OCI-LY3 (cell line): Measurements from ENCODE around the gene GFRA1.

Experiments used
- H2AFZ ChIP-seq: fragments of 200-600, 300-600 bp; shearing (Covaris generic); 2 replicates; pipeline ENCODE4 v1.6.0; 2014; ENCODE audit warnings: antibody characterized with exemption, low read depth, low read length
- H3K27ac ChIP-seq: fragments of 200-600, 300-600 bp; sonication (generic); 2 replicates; pipeline ENCODE4 v1.5.1; 2014; ENCODE audit warnings: mild to moderate bottlenecking, low read length, moderate library complexity, mixed read lengths
- H3K27me3 ChIP-seq: fragments of 200-600, 300-600 bp; sonication (generic); 2 replicates; pipeline ENCODE4 v1.6.1; 2014; ENCODE audit warnings: low read depth, low read length, mixed read lengths
- H3K36me3 ChIP-seq: fragments of 200-600, 300-600 bp; sonication (generic); replicated peaks from 2 replicates; pipeline ENCODE3; 2014; ENCODE audit warnings: low read depth, low read length, mixed read lengths
- H3K4me1 ChIP-seq: fragments of 300-600, 200-600 bp; sonication (generic); 2 replicates; pipeline ENCODE4 v1.6.1; 2014; ENCODE audit warnings: low read length, mixed read lengths
- H3K4me2 ChIP-seq: fragments of 200-600, 300-600 bp; sonication (generic); 2 replicates; pipeline ENCODE4 v1.6.1; 2014; ENCODE audit warnings: low read length, mixed read lengths
- H3K4me3 ChIP-seq: fragments of 300-600, 200-600 bp; sonication (generic); 2 replicates; pipeline ENCODE4 v1.5.1; 2014; ENCODE audit warnings: antibody characterized with exemption, mild to moderate bottlenecking, low read length, moderate library complexity
- H3K79me2 ChIP-seq: fragments of 300-600, 200-600 bp; shearing (Covaris generic); 2 replicates; pipeline ENCODE4 v1.6.1; 2014; ENCODE audit warnings: mild to moderate bottlenecking, low read length, mixed read lengths
- H3K9ac ChIP-seq: fragments of 300-600, 200-600 bp; shearing (Covaris generic); 2 replicates; pipeline ENCODE4 v1.6.0; 2014; ENCODE audit warnings: mild to moderate bottlenecking, low read length, moderate library complexity
- H3K9me3 ChIP-seq: fragments of 200-600, 300-600 bp; shearing (Covaris generic); 2 replicates; pipeline ENCODE4 v1.6.1; 2014; ENCODE audit warnings: low read length, mixed read lengths; ENCODE audit not compliant: insufficient read depth
- H4K20me1 ChIP-seq: fragments of 200-600, 300-600 bp; sonication (generic); 2 replicates; pipeline ENCODE4 v1.6.1; 2016; ENCODE audit warnings: low read length, mixed read lengths; ENCODE audit not compliant: insufficient read depth
- EZH2phosphoT487 ChIP-seq: fragments of 200-600 bp; shearing (Covaris generic); IDR thresholded peaks from 2 replicates; pipeline ENCODE4 v1.6.1; 2018; ENCODE audit warnings: antibody characterized with exemption, mixed run types, low read depth
- TF ChIP-seq, protein P1 (sequence below): fragments of 200-600, 300-600 bp; sonication (generic); IDR thresholded peaks from 2 replicates; pipeline ENCODE4 v1.5.1; 2014; ENCODE audit warnings: antibody characterized with exemption, low read length, low read depth

The GFRA1 gene

DNA sequence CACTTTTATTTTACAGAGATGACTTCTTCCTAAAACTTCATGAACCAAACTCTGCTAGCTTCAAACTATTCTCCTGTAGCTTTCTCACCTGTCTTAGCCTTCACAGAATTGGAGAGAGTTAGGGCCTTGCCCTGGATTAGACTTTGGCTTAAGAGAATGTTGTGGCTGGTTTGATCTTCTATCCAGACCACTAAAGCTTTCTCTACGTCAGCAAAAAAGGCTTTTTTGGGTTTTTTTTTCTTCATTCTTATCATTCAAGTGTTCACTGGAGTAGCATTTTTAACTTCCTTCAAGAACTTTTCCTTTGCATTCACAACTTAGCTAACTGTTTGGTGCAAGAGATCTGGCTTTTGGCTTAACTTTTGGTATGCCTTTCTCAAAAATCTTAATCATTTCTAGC, 31.9 kb upstream of the GFRA1 start:
- no peak for TF ChIP-seq EZH2phosphoT487
- TF ChIP-seq, protein P1, sequence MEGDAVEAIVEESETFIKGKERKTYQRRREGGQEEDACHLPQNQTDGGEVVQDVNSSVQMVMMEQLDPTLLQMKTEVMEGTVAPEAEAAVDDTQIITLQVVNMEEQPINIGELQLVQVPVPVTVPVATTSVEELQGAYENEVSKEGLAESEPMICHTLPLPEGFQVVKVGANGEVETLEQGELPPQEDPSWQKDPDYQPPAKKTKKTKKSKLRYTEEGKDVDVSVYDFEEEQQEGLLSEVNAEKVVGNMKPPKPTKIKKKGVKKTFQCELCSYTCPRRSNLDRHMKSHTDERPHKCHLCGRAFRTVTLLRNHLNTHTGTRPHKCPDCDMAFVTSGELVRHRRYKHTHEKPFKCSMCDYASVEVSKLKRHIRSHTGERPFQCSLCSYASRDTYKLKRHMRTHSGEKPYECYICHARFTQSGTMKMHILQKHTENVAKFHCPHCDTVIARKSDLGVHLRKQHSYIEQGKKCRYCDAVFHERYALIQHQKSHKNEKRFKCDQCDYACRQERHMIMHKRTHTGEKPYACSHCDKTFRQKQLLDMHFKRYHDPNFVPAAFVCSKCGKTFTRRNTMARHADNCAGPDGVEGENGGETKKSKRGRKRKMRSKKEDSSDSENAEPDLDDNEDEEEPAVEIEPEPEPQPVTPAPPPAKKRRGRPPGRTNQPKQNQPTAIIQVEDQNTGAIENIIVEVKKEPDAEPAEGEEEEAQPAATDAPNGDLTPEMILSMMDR: no peak
- no peak overlapping the region for H3K4me3 ChIP-seq

DNA sequence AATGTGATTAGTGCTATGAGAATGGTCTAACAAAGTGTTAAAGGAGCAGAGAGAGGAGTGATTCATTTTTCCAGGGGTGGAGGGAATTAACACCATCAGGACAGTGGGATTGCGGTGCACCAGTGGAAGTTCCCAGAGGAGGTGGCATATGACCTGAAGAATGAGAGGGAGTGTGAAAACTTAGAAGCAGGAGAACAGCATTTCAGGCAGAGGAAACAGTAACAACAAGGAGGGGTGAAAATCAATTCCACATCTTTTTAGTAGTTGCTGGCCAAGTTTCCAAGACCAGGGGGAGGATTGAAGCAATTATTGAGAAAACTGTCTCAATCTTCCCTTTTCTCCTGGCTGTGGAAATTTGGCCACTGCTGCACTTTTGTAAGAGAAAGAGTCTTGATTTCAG, 27.5 kb upstream of the GFRA1 start:
- H3K9ac ChIP-seq: no peak overlapping the region
- no peak overlapping the region for H3K27ac ChIP-seq
- H3K36me3 ChIP-seq: no peaks in the 10 kb centered on the region
- no peak overlapping the region for H2AFZ ChIP-seq
- no peaks in the 10 kb centered on the region for H3K27me3 ChIP-seq
- no peaks in the 10 kb centered on the region for H4K20me1 ChIP-seq
- no peak overlapping the region for H3K4me2 ChIP-seq
- H3K4me3 ChIP-seq: no peak overlapping the region
- TF ChIP-seq EZH2phosphoT487: no peak
- TF ChIP-seq, protein P1: no peak
- H3K79me2 ChIP-seq: no peaks in the 10 kb centered on the region
- H3K4me1 ChIP-seq: no peaks in the 10 kb centered on the region
- H3K9me3 ChIP-seq: no peaks in the 10 kb centered on the region

More for the DNA sequence above, 31.9 kb upstream of the GFRA1 start:
- Histone ChIP-seq H3K9me3 (no peaks in the 10 kb centered on the region), H3K27me3 (no peaks in the 10 kb centered on the region), H3K4me2 (no peak overlapping the region), H3K27ac (no peak overlapping the region), H3K4me1 (no peaks in the 10 kb centered on the region), H3K36me3 (no peaks in the 10 kb centered on the region), H3K79me2 (no peaks in the 10 kb centered on the region), H3K9ac (no peak overlapping the region), H2AFZ (no peak overlapping the region), H4K20me1 (no peaks in the 10 kb centered on the region)

DNA sequence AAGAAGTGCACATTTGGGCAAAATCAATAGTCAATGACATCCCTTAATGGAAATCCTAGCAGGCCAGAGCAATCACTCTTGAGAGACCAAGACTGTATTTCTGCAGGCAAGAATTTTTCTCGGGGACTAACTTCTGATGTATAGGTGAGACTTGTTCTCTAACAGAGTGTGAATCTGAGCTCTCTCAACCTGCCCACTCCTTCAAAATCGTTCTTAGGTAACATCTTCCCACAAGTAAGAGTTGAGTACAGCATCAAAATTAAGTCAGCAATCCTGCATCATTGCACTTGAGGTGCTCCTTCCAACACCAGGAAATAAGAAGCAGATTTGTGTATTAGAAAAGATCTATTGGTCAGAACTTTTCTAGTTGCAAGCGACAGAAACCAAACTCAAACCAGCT, 25.6 kb upstream of the GFRA1 start:
- Histone ChIP-seq H3K79me2 (no peaks in the 10 kb centered on the region), H3K4me2 (no peak overlapping the region), H2AFZ (no peak overlapping the region), H3K36me3 (no peaks in the 10 kb centered on the region), H3K4me3 (no peak overlapping the region), H3K27me3 (no peaks in the 10 kb centered on the region), H3K4me1 (no peaks in the 10 kb centered on the region), H4K20me1 (no peaks in the 10 kb centered on the region), H3K9me3 (no peaks in the 10 kb centered on the region), H3K27ac (no peak overlapping the region), H3K9ac (no peak overlapping the region)
- no peak for TF ChIP-seq EZH2phosphoT487
- TF ChIP-seq, protein P1: no peak

DNA sequence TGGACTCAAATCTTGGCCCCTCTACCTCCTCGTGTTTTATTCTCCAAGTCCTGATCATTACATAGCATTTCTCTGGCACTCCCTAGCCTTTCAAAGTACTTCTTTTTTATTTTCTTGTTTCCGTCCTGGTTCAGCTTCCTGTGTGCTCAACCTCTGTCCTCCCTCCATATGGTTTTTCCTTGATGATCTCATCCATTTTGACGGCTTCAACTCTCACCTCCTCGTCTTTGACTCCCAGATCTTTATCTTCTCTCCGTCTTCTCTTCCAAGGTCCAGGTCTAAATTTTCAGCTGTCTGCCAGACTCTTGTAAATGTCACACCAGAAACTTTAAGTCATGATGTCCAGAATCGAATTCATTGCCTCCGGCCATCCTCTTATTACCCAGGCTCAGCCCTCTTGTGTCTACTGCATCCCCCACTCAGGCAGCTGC, 23.3 kb upstream of the GFRA1 start:
- no peaks in the 10 kb centered on the region for H3K27me3 ChIP-seq
- H3K79me2 ChIP-seq: no peaks in the 10 kb centered on the region
- no peak overlapping the region for H2AFZ ChIP-seq
- H3K4me1 ChIP-seq: no peaks in the 10 kb centered on the region
- TF ChIP-seq EZH2phosphoT487: no peak
- TF ChIP-seq, protein P1: no peak
- no peak overlapping the region for H3K9ac ChIP-seq
- H4K20me1 ChIP-seq: no peaks in the 10 kb centered on the region
- H3K27ac ChIP-seq: no peak overlapping the region
- H3K9me3 ChIP-seq: no peaks in the 10 kb centered on the region
- no peaks in the 10 kb centered on the region for H3K36me3 ChIP-seq
- no peak overlapping the region for H3K4me3 ChIP-seq
- H3K4me2 ChIP-seq: no peak overlapping the region
